ENCODE results near the gene FAM163A.

FAM163A gene

GRCh38 chr1:179753061-179753460, 10.0 kb downstream of the FAM163A start:
- no peak for DNase-seq

DNA sequence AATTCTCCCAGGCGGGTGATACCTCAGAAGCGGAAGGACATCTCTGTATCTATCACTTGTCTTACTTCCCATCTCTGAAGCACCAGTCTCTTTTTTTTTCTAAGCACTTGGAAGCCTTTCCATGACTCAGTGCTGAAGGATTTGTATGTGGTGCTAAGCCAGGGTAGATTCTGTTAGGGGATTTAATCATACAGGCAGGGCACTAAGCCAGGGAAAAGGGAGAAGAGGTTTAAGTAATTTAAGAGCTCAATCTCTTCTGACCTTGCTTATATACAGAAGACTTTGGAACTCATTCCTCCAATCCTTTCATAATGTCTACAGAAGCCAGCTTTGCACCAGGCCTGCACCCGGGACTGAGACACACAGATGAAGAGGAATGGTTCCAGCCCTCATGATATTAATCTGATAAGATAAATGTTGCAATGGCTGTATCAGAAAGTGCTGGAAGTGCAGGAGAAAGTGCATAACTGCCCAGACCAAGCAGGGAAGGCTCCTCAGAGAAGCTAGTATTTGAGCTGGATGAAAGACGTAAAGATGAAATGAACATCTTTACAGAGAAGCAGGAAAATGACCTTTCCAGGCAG, 11.0 kb downstream of the FAM163A start:
- no peak for DNase-seq

GRCh38 chr1:179757933-179758332, 14.8 kb downstream of the FAM163A start:
- no peak for DNase-seq

GRCh38 chr1:179760521-179760920, 17.4 kb downstream of the FAM163A start:
- DNase-seq, result no peak

DNA sequence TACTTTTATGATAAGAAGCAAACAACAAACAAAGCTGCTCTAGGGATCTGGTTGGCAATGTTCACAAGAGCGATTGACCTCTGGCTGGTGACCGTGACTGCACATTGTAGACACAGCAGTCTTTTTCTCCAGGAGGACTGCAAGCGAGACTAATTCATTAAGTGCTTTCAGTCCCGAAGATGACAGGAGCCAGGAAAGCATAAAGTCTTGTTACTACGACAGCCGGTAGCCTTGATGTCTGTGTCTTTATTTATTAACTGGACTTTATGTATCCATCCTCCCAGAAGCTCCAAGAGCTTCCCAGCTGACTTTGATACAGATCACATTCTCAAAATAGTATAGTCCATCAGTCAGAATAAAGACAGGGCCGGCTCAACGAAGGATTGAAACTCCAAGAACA, 18.2 kb downstream of the FAM163A start:
- no peak for DNase-seq

DNA sequence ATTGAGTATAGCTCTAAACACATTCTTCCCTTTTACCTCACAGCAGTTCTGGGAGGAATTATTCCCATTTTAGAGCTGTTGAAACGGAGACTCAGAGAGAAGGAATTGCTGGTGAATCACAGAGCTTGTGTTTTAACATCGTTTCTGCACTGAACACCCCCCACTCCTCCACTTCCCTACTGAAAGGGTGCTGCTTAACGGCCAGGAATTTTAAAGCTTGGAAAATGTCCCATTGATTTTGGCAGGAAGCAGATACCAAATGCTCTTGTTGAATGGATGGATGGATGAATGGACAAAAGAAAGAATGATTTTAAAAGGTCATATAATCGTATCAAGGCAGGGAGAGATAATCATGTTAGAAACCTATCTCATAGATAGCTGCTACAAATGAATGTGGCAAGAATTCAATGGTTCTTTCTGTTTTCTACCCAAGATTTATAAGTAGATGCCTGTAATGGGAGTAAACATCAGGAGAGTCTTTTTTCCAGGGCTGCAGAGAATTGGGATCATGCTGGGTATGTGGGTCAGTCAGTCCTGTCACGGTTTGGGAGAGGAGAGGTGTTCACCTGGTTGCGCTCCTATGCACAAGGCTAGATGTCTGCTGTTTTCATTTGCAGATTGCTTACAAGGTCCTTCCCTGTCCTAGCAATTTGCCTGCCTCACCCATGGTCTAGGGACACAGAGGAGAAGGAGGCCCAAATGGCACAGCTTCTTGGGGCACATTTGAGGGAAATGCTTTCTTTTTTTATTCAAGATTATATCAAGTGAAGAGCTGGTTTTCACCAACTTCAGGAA, 19.0 kb downstream of the FAM163A start:
- DNase-seq, result no peak

DNA sequence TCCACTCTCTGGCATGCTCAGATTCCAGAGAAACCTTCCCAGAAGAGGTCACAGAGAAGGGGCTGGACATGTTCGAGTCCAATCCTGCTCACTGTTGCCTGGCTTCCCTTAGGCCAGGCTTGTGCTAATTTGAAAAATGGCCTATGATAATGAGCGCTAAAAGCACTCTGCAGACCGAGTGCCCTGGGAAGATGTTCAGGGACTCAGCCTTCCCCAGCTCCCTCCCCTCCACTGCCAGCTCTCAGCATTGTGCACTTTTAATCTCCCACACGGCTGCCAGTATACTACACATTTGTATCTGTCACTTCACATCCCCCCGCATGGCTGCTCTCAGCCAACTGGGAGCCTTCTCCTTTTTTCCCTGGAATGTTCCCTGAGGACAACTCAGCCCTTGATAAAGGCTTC, 24.1 kb downstream of the FAM163A start:
- DNase-seq, result no peak

GRCh38 chr1:179767996-179768395, 24.9 kb downstream of the FAM163A start:
- DNase-seq, result no peak

- DNase-seq, result no peak
Measured at GRCh38 chr1:179770887-179771502, 27.9 kb downstream of the FAM163A start.

DNA sequence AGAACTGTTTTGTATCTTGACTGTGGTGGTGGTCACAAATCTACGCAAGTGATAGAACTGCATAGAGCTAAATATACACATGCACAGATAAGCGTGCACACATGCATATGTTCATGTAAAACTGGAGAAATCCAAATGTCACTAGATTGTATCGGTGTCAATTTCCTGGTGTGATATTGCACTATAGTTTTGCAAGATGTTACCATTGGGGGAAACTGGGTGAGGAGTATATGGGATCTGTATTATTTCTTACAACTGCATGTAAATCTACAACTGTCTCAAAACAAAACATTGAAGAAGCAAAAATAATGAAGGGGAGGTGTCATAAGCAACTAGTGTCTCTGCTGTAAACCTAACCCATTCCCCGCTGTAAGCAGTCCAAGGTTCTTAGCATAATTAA, 30.2 kb downstream of the FAM163A start:
- no peak for DNase-seq

DNA sequence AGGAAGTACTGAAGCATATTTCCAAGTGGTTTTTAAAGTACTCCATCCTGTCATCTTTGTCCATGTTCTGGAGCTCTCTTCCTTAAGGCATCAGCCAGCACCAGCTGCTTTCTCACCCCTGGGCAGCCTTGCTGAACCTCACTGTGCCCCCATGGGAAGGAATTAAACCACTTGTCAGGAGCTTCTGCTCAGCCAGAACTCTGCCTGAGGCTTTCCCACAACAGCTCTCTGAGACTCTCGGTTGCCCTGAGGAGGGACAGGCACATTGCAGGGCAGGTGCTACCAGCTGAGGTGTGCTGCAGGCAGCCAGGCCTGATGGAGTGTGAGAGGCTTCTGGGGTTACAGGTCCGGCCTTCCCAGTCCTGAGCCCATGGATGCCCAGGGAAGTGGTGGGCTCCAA, 30.9 kb downstream of the FAM163A start:
- DNase-seq, result no peak

DNA sequence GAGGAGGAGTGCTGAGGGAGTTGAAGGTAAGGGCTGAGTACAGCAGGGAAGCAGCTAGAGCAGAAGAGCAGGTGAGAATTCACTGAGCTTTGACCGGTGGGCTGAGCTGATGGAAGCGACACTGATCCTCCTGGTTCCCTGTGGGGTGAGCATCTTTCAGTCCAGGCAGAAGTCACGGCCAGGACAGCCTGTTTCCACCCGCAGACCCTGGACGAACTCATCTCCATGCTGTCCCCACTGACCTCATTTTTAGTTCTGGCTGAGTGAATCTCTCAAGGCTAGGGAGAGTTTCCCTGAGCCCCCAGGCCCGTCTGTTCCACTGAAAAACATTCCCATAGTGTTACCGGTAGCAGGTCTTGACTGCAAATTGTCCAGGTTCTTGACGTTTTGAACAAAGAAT, 31.5 kb downstream of the FAM163A start:
- DNase-seq, result no peak

- no peak for DNase-seq
Measured at GRCh38 chr1:179775009-179775408, 31.9 kb downstream of the FAM163A start.

- DNase-seq, result no peak
Measured at GRCh38 chr1:179776831-179777230, 33.7 kb downstream of the FAM163A start.

GRCh38 chr1:179777731-179778130, 34.6 kb downstream of the FAM163A start:
- DNase-seq, result no peak

GRCh38 chr1:179779645-179780272, 36.7 kb downstream of the FAM163A start:
- DNase-seq, result no peak

DNA sequence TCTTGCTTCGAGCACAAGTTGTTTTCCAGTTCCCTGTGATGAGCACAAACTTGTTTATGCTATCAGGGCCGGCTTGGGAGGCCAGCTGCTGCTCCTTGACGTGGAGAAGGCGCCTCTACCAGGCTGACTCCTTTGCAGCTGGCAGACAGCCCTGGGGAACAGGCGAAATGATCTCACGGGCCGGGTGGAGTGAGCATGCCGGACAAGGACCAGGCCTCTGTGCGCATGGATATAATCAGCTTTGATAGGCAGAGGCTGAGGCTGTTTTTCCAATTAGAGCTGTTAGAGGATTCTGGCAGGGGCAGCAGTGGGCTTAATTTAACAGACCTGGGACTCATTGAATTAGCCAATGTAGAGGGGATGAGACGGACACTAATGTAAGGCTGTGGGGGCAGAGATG, 38.9 kb downstream of the FAM163A start:
- no peak for DNase-seq

GRCh38 chr1:179785031-179785431, 41.9 kb downstream of the FAM163A start:
- no peak for DNase-seq

GRCh38 chr1:179785728-179786127, 42.6 kb downstream of the FAM163A start:
- no peak for DNase-seq

GRCh38 chr1:179786815-179787685, 44.0 kb downstream of the FAM163A start:
- DNase-seq, result no peak

DNA sequence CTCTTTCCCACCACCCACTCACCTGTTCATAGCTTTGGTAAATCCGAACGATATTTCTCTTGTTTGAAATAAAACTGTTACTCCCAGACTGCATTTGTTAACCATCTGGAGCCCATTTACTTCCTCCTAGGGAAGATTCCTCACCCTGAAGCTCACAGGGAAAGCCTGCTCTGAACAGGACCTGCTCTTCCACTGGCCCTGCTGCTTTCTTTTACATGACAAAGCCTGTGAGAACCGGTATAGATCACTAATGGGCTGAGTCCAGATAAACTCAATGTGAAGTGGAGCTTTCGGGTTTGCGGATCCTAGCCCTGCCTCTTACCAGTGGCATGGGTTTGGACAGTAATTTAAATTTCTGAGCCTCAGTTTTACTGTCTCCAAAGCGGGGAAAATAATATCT, 45.2 kb downstream of the FAM163A start:
- no peak for DNase-seq

DNA sequence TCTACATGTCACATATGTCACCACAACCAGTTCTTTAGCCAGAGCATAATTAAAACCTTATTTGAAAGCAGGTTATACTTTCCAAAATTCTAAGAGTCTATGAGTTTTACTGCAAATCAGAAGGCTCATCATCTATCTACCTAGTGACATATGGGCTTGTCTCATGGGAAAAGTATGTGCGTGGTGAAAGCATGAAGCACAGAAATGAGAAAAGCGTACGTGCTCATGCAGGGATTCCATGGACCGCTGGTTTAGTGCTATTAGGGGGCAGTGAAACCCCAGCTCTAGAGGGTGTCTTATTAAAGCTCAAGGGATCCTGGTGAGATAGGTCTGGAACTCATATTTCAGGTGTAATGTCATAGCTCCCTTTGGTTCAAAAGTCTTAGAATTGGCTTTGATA, 50.2 kb downstream of the FAM163A start:
- no peak for DNase-seq

DNA sequence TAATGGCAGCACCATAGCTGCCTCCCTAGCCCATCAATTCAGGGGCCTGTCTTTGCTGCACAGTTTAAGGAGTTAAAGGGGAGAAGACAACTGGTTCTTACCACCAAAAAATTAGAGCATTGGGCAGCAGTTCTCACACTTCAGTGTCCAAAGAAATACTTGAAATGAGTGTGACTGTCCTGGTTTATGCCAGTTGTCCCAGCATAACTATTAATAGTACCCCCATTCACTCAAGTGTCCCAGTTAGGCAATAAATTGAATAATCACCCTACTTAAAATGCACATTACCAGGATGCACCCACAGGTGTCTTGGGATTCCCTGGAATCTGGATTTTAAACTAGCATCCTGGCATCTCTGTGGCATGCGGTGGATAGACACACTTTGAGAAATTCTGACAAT, 51.1 kb downstream of the FAM163A start:
- no peak for DNase-seq

Data from activated CD4-positive, alpha-beta T cell treated with anti-CD3 and anti-CD28 coated beads, Interleukin-10, Interleukin-2, amounts not matched to agents 100 ng/mL and 50 ng/mL, durations not matched to agents 16 hours and 8 hours (primary cell).